Neural crest cell (in vitro differentiated cells): ENCODE measurements around the gene NRG4. TPM values are rescaled to one million over a fixed set of nuclear protein-coding genes. Genes with fewer than 3 reads are reported as not detected.

Experiments used
- DNase-seq: peaks from one replicate; pipeline ENCODE4 v3.0.0; 2021; ENCODE audit warnings: low read depth, mixed read lengths, low spot score
- H3K27ac Mint-ChIP-seq: one replicate; pipeline ENCODE4 v1.8.0; 2021; ENCODE audit warnings: mild to moderate bottlenecking, mixed read lengths; ENCODE audit not compliant: unreplicated experiment
- H3K27me3 Mint-ChIP-seq: 2 replicates; pipeline ENCODE4 v1.8.0; 2021; ENCODE audit warnings: low read depth, mild to moderate bottlenecking, mixed read lengths
- H3K36me3 Mint-ChIP-seq: 2 replicates; pipeline ENCODE4 v1.8.0; 2021; ENCODE audit warnings: low read depth, mild to moderate bottlenecking, mixed read lengths
- H3K4me1 Mint-ChIP-seq: 2 replicates; pipeline ENCODE4 v1.8.0; 2021; ENCODE audit warnings: mixed read lengths
- H3K4me3 Mint-ChIP-seq: one replicate; pipeline ENCODE4 v1.8.0; 2021; ENCODE audit warnings: mild to moderate bottlenecking, mixed read lengths
- H3K9me3 Mint-ChIP-seq: 2 replicates; pipeline ENCODE4 v1.8.0; 2021; ENCODE audit warnings: mixed read lengths
- CTCF ChIP-seq: fragments of 200-600 bp; sonication (generic); conservative IDR thresholded peaks from 2 replicates; pipeline ENCODE4 v1.5.0; 2021; ENCODE audit warnings: antibody characterized with exemption, mild to moderate bottlenecking
- total RNA-seq: library from RNA; stranded (reverse); gene quantifications from 2 replicates; pipeline ENCODE4 v1.2.1, GENCODE V29; 2021

The NRG4 gene
- total RNA-seq, 1 donor from 2014 or later: not detected

GRCh38 chr15:76006136-76006778 lies 6.0 kb downstream of the NRG4 start:
- no peak for TF ChIP-seq CTCF
- Mint-ChIP-seq H3K27ac (no peak overlapping the region), H3K4me1 (peaks cover 4% of the 10 kb centered on the region), H3K9me3 (no peaks in the 10 kb centered on the region), H3K36me3 (no peaks in the 10 kb centered on the region), H3K27me3 (peaks cover 7% of the 10 kb centered on the region), H3K4me3 (no peak overlapping the region)
- DNase-seq: no peak

DNA sequence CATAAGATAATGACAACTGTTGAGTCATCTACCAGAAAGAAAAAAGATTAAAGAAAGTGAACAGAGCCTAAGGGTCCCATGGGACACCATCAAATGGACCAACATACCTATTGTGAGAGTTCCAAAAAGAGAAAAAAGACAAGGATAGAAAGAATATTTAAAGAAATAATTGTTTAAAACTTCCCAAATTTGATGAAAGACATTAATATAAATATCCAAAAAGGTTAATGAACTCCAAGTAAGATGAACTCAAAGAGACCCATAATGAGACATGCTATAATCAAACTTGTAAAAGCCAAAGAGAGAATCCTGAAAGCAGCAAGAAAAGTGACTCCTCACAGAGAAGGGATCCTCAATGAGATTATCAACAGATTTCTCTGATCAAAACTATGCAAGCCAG lies 8.9 kb downstream of the NRG4 start:
- H3K36me3 Mint-ChIP-seq: no peaks in the 10 kb centered on the region
- no peak for DNase-seq
- no peak for TF ChIP-seq CTCF
- no peaks in the 10 kb centered on the region for H3K4me1 Mint-ChIP-seq
- H3K27me3 Mint-ChIP-seq: peaks cover 3% of the 10 kb centered on the region
- no peaks in the 10 kb centered on the region for H3K9me3 Mint-ChIP-seq
- no peak overlapping the region for H3K27ac Mint-ChIP-seq
- H3K4me3 Mint-ChIP-seq: no peak overlapping the region

- H3K4me3 Mint-ChIP-seq: no peak overlapping the region
These were observed 16.6 kb downstream of the NRG4 start for GRCh38 chr15:75995611-75996010.

DNA sequence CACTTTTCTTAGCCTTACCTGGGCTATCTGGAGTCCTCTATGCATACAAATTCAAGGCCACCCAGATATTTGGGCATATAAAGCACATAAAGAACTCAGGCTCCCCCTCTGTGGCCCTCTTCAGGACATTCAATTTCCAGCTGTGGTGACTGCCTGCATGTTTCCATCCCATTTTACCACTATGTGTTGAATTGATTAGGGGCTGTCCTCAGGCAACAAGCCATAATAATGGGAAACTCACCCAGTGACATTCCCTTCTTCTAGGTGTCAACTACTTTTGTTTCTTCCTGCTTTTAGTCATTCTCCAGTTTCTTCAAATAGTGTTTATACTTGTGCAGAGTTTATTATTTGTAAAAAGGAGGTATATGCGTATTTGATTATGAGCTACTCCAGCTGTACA lies 18.0 kb downstream of the NRG4 start:
- H3K4me1 Mint-ChIP-seq: peaks cover 12% of the 10 kb centered on the region
- no peak overlapping the region for H3K27ac Mint-ChIP-seq
- no peaks in the 10 kb centered on the region for H3K27me3 Mint-ChIP-seq
- H3K4me3 Mint-ChIP-seq: no peak overlapping the region
- DNase-seq: no peak
- H3K9me3 Mint-ChIP-seq: peaks cover 2% of the 10 kb centered on the region
- no peak for TF ChIP-seq CTCF
- H3K36me3 Mint-ChIP-seq: no peaks in the 10 kb centered on the region

More at GRCh38 chr15:75995611-75996010, 16.6 kb downstream of the NRG4 start:
- Mint-ChIP-seq H3K27ac (no peak overlapping the region), H3K36me3 (no peaks in the 10 kb centered on the region), H3K4me1 (peaks cover 12% of the 10 kb centered on the region), H3K27me3 (no peaks in the 10 kb centered on the region), H3K9me3 (peaks cover 2% of the 10 kb centered on the region)
- no peak for TF ChIP-seq CTCF
- DNase-seq: no peak

DNA sequence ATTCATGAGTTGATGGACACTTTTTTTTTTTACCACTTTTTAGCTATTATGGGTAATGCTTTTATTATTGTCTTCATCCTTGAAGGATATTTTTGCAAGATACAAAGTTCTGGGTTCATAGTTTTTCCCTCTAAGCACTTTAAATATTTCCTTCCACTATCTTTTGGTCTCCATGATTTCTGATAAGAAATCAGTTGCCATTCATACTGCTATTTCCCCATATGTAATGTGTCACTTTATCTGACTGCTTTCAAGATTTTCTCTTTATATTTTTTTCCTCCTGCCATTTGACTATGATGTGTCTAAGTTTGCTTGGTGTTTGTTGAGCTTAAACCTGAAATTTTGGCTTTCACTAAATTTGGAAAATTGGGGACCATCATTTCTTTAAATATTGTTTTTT lies 19.3 kb downstream of the NRG4 start:
- TF ChIP-seq CTCF: no peak
- Mint-ChIP-seq H3K27me3 (no peaks in the 10 kb centered on the region), H3K27ac (no peak overlapping the region), H3K4me3 (no peak overlapping the region), H3K9me3 (peaks cover 2% of the 10 kb centered on the region), H3K4me1 (peaks cover 12% of the 10 kb centered on the region), H3K36me3 (no peaks in the 10 kb centered on the region)
- no peak for DNase-seq
